ENCODE data around the gene NMNAT3.

NMNAT3 gene

GRCh38 chr3:139677388-139678155 lies at the start of gene NMNAT3:
TSS of gene NMNAT3 (minus strand) at chr3:139677972. CDS start at chr3:139627724, 50,248 bp downstream.
- peak; percentile 61 for TF ChIP-seq POLR2A (IDR thresholded peaks at IDR 0.05; ENCODE audit: low read length)
- TF ChIP-seq GATA1 (IDR thresholded peaks at IDR 0.05; ENCODE audit: low read depth, low read length), result no peak
- peak; percentile 92 to 94 for DNase-seq

DNA sequence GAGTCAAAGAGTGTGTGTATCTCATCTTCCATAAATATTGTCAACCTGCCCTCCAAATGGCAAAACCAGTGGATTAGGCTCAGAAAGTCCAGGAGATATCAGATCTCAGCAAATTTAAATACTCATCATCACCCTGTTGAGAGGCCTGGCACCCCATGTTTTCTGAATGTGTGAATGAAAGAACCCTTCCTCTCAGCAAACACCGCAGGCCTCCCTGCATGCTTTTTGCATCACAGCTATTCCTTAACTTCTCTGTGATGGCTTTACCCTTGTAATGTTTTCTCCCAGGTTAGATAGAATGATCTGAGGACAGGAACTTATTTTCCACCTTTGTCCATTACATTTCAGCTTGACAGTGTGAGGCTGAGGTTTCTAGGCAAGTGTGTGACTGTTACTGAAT lies 43.6 kb upstream of the NMNAT3 start:
- TF ChIP-seq GATA1 (IDR thresholded peaks at IDR 0.05; ENCODE audit: low read depth, low read length), result no peak
- no peak for TF ChIP-seq POLR2A (IDR thresholded peaks at IDR 0.05; ENCODE audit: low read length)
- DNase-seq, result no peak

- peak in 1 of 2 experiments; percentile 2 for DNase-seq
- no peak for TF ChIP-seq GATA1 (IDR thresholded peaks at IDR 0.05; ENCODE audit: low read depth, low read length)
- TF ChIP-seq POLR2A (IDR thresholded peaks at IDR 0.05; ENCODE audit: low read length), result no peak
These were observed 40.6 kb upstream of the NMNAT3 start for GRCh38 chr3:139718415-139718814.

DNA sequence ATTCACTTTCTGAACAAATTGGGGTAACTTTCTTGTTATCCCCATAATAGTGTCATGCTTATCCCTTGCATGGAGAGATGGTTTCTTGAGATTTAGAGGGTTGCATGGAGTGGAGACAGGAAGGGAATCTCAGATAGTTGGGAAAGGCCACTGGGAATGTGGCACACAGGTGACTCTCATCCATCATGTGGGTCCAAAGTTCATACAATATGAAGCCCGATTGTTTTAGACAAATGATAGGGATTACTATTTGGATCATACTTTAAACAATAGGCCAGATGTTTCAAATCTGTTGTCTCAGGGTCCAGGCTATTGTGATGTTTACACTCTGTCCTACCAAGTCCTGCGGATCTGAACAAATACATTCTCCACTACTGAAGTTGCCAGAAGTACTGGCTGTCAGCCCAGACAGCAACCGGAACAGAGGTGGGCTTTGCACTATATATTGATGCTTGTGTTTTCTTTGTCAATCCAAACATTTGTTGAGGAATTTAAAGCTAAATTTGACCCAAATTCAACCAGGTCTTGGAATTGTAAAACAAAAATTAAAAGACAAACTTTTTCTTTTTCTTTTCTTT lies 39.2 kb upstream of the NMNAT3 start:
- TF ChIP-seq GATA1 (IDR thresholded peaks at IDR 0.05; ENCODE audit: low read depth, low read length) (no peak), POLR2A (IDR thresholded peaks at IDR 0.05; ENCODE audit: low read length) (no peak)
- DNase-seq, result no peak

- no peak for DNase-seq
- TF ChIP-seq POLR2A (IDR thresholded peaks at IDR 0.05; ENCODE audit: low read length) (no peak), GATA1 (IDR thresholded peaks at IDR 0.05; ENCODE audit: low read depth, low read length) (no peak)
These were observed 38.1 kb upstream of the NMNAT3 start for GRCh38 chr3:139715743-139716360.

DNA sequence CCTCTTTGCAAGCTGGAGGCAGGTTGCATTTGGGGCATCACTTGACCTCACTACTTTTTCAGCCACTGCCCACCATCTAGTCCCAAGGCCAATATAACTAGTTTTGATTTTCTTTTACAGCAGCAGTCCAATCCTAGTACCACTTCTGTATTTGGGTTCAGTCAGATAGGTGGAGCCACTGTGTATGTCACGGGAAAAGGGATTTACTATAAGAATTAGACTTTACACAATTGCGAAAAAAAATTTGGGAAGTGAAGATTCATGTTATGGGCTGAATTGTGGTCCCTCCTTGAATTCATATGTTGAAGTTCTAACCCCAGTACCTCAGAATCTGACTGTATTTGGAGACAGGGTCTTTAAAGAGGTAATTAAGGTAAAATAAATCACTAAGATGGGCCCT lies 37.4 kb upstream of the NMNAT3 start:
- no peak for DNase-seq
- TF ChIP-seq POLR2A (IDR thresholded peaks at IDR 0.05; ENCODE audit: low read length) (no peak), GATA1 (IDR thresholded peaks at IDR 0.05; ENCODE audit: low read depth, low read length) (no peak)

DNA sequence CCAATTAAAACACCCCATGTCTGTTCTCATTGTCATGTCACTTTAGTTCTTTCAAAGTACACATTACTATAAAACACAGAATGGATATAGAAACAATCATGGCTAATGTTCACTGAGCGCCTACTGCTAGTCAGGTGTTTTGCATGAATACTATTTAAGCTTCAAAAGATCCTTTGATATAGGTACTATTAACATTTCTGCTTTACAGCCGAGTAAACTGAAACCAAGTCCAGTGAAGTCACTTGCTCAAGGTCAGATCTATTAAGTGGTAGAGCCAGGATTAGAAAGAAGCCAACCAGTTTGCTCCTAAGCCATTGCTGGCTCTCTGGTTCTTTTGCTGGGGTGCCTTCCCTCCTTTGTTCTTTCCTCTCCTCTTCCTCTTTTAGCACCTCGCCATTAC lies 32.4 kb upstream of the NMNAT3 start:
- DNase-seq, result no peak
- no peak for TF ChIP-seq GATA1 (IDR thresholded peaks at IDR 0.05; ENCODE audit: low read depth, low read length)
- TF ChIP-seq POLR2A (IDR thresholded peaks at IDR 0.05; ENCODE audit: low read length), result no peak

DNA sequence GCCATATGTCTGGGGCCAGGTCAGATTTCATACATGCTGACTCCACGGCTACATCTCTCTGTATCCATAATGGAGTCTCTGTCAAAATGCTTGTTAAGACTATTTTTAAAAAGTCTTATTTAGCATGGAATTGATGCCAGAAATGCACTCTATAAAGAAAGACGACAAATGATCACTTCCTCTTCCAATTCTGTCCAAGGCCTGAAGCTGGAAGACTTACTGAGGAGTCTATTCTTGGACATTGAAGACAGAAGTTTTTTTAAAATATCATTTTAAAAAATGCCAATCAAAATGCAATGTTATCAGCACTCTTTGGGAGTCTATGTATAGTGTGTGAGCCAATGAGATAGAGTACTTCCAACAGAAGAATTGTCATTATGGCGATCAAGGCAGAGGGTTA lies 27.9 kb upstream of the NMNAT3 start:
- TF ChIP-seq GATA1 (IDR thresholded peaks at IDR 0.05; ENCODE audit: low read depth, low read length) (no peak), POLR2A (IDR thresholded peaks at IDR 0.05; ENCODE audit: low read length) (no peak)
- DNase-seq, result no peak

GRCh38 chr3:139696314-139696604 lies 18.5 kb upstream of the NMNAT3 start:
- no peak for DNase-seq
- TF ChIP-seq POLR2A (IDR thresholded peaks at IDR 0.05; ENCODE audit: low read length), result no peak
- TF ChIP-seq GATA1 (IDR thresholded peaks at IDR 0.05; ENCODE audit: low read depth, low read length), result no peak

- TF ChIP-seq POLR2A (IDR thresholded peaks at IDR 0.05; ENCODE audit: low read length) (no peak), GATA1 (IDR thresholded peaks at IDR 0.05; ENCODE audit: low read depth, low read length) (no peak)
- no peak for DNase-seq
These were observed 17.9 kb upstream of the NMNAT3 start for GRCh38 chr3:139695426-139696313.

GRCh38 chr3:139695007-139695406 lies 17.2 kb upstream of the NMNAT3 start:
- TF ChIP-seq GATA1 (IDR thresholded peaks at IDR 0.05; ENCODE audit: low read depth, low read length), result no peak
- no peak for TF ChIP-seq POLR2A (IDR thresholded peaks at IDR 0.05; ENCODE audit: low read length)
- DNase-seq, result no peak

GRCh38 chr3:139694542-139694941 lies 16.8 kb upstream of the NMNAT3 start:
- TF ChIP-seq GATA1 (IDR thresholded peaks at IDR 0.05; ENCODE audit: low read depth, low read length), result no peak
- no peak for TF ChIP-seq POLR2A (IDR thresholded peaks at IDR 0.05; ENCODE audit: low read length)
- DNase-seq, result no peak

DNA sequence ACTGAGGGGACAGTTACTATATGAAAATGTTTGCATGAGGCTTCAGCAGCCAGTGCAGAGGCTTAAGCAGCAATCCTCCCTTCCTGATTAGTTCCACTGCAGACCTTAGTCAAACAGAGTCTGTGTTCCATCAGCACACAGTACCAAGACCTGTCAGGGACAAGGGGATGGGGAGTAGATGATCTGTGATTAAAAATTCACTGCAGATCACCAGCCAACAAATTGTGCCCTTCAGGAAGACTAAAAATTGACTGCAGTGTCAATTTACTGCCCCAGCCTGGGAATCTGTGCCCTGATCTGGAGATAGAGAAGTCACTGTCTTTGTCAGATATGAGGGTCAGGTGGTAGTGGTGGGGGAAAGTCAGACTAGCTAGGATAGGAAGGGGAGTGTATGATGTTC lies 13.8 kb upstream of the NMNAT3 start:
- TF ChIP-seq GATA1 (IDR thresholded peaks at IDR 0.05; ENCODE audit: low read depth, low read length) (no peak), POLR2A (IDR thresholded peaks at IDR 0.05; ENCODE audit: low read length) (no peak)
- DNase-seq, result no peak

DNA sequence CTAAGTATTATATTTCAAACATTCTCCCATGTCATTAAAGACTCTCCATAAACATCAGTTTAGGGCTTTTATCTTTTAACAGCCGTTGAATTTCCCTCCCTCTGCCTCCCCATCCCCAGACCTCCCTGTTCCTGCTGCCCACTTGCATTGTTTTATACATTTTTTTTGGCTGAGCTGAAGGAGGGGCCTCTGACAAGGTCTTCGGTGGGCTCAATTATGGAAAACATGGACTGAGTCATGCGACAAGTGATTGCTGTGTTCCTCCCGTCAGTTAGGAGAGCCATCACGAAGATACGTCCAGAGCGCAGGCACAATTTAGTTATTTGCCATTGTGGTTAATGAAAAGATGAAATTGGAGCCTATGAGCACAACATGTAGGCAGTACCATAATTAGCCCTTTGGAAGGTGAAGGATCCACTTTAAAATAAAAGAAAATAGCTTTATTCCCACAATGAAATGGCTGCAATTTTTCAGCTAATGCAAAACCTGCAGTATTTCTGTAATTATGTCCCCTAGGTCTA lies 12.0 kb upstream of the NMNAT3 start:
- TF ChIP-seq GATA1 (IDR thresholded peaks at IDR 0.05; ENCODE audit: low read depth, low read length), result no peak
- TF ChIP-seq POLR2A (IDR thresholded peaks at IDR 0.05; ENCODE audit: low read length), result no peak

More for the DNA sequence above, 12.0 kb upstream of the NMNAT3 start:
- DNase-seq, result no peak

All from erythroblast (primary cell).